ENCODE results near the gene DCLK3.

DCLK3 gene

DNA sequence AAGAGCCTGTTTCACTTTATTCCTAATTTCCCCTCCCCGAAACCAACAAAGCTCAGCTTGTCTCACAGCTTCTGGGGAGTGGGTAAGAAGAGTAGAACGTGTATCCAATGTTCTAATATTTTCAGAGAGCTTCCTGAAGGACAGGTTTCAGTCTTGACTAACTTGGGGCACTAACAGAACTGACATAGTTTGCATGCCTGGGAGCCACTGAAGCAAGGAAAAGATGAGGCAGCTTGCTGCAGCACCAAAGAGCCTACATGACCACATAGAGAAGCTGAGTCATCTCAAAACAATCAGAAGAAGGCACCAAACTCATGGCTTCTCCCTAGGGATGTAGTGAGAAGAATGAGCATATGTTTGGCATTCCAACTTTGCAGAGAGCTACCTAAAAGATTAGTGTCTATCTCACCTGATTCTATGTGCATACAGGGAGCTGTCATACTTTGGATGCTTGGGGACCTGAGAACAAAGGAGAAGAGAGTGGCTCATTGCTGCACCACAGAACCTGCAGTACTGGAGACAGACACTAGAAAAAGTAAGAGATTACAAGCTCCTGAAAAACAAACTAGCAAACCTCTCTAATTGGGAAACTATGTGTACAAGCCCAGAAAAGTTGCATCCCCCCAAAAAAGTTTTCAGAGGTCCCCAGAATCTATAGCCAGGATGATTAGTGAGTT, 86.9 kb downstream of the DCLK3 start:
- DNase-seq (ENCODE audit: low read depth, low spot score), result peak; percentile 88

GRCh38 chr3:36674816-36675215, 89.5 kb downstream of the DCLK3 start:
- no peak for DNase-seq (ENCODE audit: low read depth, low spot score)

DNA sequence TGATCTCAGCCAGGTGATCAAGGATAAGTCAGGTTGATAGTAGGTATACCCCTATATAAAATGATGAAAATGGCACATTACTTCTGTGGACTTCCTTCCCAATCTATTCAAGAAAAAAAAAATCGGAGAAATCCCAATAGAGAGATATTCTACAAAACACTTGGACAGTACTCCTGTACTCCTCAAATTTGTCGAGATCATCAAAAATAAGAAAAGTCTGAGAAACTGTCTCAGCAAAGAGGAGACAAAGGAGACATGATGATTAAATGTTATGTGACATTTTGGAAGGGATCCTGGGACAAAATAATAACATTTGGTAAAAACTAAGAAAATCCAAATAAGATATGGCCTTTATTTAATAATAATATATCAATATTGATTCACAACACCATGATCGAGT, 94.6 kb downstream of the DCLK3 start:
- DNase-seq (ENCODE audit: low read depth, low spot score), result no peak

DNA sequence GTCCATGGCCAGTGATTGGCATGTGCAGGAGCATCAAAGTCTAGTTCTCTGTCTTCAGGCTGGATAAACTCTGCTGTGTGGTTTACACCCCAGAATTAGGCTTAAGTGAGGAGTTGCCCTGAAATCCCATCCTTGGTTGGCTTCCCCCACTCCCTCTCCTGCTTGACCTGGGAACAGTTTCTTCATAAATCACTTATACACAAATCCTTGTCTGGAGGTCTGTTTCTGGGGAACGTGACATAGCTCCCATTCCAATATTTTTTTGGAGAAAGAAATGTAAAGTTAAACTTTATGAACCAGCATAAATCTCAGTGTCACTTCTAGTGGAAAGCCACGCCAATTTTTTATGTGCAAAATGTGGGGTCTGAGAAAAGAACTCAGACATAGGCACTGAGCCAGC, 98.2 kb downstream of the DCLK3 start:
- DNase-seq (ENCODE audit: low read depth, low spot score), result no peak

DNA sequence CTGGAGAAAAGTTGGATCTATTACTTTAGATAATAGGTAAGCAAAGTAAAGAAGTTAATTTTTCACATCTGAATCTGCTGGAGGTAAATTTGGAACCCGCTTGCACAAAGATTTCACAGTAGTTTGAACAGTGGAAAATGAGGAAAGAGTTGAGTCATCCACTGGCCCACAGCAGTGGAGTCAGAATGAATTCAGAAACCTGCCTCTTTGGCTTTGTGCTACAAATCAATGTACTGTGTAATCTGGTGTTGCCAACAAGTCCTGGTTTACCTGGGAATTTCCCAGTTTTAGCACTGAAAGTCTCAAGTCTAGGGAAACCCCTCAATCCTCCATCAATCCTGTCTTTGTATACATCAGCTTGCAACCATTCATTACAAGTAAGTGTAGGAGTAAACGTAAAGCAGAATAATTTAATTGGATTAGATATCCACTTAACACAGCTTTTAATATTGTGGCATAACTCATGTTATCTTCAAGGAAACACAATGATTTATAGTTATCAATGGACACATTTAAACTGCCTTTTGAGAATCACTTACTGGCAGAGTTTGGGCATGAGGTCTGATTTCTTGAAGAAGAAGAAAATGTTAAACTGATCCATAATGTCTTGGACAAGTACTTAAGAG, 100.6 kb downstream of the DCLK3 start:
- DNase-seq (ENCODE audit: low read depth, low spot score), result peak; percentile 79

- no peak for DNase-seq (ENCODE audit: low read depth, low spot score)
These were observed 101.7 kb downstream of the DCLK3 start for GRCh38 chr3:36662626-36663025.

Data from astrocyte of the hippocampus (primary cell).